HG03135 (cell line): ENCODE data around the gene HSD17B14.
"Not testable (repeated sequence)": the region's sequence is repeated elsewhere in the genome, so short reads cannot be mapped to it uniquely, and the experiment has no call there.

ENCODE experiments used
- ATAC-seq: cut with Tn5 transposase; IDR thresholded peaks from one replicate; pipeline ENCODE4 v1.9.1; 2021; ENCODE audit warnings: mild to moderate bottlenecking, moderate library complexity; ENCODE audit not compliant: unreplicated experiment

The HSD17B14 gene

DNA sequence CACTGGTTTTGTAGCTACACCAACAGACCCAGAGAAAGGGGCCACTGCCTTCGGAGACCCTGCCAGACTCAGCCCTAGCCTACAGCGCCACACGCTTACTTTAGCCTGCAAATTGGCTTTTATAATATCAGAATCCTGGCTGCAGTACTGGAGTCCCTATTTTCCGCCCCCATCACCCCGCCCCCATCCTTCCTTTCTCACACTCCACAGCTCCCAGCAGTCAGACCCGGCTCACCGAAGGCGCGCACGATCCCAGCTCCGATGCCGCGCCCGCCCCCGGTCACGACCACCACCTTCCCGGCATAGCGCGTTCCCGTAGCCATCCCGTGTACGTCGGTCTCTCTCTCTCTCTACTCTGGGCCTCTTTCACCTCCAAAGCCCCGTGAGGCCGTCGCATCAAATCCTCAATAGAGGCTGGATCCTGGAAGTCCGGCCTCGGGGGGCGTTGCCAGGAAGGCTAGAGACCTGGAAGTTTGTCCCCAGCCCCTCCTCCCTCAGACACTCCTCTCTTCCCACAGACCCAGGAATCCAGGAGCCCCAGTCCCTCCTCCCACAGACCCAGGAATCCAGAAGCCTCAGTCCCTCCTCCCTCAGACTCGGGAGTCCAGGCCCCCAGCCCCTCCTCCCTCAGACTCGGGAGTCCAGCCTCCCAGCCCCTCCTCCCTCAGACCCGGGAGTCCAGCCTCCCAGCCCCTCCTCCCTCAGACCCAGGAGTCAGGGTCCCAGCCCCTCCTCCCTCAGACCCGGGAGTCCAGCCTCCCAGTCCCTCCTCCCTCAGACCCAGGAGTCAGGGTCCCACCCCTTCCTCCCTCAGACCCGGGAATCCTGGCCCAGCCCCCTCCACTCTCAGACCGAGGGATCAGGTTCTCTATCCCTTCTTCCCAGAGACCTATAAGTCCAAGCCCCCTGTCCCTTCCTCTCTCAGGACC is at the start of gene HSD17B14:
Gene HSD17B14, minus strand, starts transcription at position 403 of the 929 bp plus-strand sequence. Its CDS starts 80 bp downstream, at position 323.
- ATAC-seq: no peak

DNA sequence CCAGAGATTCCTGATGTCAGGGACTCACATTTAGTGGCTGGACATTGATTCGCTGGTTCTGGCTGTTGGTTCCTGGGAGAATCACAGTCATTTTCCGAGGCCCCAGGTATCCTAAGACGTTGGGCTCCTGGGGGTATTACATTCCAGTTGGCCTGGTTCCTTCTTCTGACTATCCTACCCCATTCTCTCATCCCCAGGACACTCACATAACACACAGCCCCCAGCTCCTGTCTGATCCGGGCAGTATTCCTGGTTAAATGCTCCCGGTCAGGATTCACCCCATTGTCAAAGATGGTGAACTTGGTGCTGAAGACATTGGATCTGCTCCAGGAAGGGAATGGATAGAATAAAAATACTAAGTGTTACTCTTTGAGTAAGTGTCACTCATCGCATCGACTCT is 47.4 kb upstream of the HSD17B14 start:
- no peak for ATAC-seq

DNA sequence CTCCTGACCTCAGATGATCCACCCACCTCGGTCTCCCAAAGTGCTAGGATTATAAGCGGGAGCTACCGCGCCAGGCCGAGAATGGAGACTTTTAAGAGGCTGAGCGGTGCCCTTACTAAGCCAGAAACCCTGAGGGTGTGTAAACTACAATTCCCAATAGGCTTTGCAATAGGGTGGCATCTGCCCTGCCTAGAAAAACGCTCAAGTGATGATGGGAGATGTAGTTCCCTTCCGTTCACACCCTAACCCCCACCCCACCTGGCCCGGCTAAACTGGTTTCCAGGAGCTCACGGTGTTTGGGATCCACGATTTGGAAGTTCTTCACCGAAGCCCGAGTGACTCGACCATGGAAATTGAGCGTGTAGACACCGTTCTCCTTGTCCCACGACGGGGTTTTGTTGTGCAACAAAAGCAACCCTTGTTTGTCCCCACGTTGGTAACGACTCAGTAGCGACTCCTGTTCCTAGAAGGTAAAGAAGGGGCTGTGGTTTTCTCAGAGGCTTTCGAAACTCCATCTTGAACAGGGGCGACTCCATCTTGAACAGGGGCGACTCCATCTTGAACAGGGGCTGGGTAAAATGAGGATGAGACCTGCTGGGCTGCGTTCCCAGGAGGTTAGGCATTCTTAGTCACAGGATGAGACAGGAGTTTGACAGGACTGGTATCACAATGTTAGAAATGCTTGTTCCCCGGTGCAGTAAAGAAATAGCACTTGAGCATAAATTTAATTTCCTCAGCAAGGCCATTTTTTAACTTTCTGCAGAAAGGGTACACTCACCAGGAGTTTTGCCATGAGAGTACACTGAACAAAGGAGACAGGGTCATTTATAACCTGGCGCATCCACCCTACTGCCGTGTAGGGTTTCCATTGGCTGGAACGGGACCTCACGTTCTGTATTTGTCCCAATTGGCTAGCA is 45.7 kb upstream of the HSD17B14 start:
- ATAC-seq: no peak

DNA sequence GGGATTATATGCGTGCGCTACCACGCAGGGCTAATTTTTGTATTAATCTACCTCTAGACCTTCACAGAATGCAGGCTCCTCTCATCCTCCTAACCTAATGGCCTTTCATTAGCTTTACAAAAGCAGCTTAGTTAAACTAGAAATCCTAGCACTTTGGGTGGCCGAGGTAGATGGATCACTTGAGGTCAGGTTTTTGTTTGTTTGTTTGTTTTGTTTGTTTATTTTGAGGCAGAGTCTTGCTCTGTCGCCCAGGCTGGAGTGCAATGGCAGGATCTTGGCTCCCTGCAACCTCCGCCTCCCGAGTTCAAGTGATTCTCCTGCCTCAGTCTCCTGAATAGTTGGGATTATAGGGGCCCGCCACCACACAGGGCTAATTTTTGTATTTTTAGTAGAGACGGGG is 43.4 kb upstream of the HSD17B14 start:
- not testable (repeated sequence) for ATAC-seq

DNA sequence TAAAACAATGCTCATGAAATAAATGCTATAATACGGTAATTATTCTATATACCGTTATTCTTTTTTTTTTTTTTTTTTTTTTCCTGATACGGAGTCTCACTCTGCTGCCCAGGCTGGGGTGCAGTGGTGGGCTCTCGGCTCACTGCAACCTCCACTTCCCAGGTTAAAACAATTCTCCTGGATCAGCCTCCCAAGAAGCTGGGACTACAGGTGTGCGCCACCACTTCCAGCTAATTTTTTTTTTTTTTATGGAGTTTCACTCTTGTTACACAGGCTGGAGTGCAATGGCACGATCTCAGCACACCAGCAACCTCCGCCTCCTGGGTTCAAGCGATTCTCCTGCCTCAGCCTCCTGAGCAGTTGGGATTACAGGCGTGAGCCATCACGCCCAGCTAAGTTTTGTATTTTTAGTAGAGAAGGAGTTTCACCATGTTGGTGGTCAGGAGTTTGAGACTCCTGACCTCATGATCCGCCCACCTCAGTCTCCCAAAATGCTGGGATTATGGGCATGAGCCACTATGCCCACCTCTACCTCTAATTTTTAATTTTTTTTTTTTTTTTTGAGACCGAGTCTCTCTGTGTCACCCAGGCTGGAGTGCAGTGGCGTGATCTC is 42.8 kb upstream of the HSD17B14 start:
- no peak for ATAC-seq

DNA sequence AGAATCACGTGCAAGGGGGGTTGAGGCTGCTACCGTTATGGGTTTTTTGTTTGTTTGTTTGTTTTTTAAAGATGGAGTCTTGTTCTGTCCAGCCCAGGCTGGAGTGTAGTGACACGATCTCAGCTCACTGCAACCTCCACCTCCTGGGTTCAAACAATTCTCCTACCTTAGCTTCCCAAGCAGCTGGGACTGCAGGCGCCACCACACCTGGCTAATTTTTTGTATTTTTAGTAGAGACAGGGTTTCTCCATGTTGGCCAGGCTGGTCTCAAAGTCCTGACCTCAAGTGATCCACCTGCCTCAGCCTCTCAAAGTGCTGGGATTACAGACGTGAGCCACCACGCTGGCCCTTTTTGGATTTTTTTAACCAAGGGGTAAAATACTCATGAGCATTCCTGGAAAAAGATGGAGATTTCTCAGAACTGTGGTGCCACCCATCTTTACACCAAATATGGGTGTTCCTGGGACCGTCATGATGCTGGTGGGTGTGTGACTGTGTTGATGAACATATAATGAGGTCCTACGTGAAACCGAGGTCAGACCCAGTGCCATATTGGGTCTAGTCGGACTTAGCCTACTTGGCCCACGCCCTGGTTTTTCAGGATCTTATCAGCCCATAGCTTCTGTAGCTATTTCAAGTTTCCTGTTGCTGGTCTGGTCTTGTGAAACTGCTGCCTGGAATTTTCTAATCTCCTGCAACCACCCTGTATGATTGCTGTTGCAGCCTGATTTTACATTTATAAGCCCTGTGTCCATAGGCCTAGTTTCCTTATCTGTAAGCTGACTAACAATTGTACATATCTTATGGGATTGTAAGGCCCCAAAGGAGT is 42.1 kb upstream of the HSD17B14 start:
- no peak for ATAC-seq

DNA sequence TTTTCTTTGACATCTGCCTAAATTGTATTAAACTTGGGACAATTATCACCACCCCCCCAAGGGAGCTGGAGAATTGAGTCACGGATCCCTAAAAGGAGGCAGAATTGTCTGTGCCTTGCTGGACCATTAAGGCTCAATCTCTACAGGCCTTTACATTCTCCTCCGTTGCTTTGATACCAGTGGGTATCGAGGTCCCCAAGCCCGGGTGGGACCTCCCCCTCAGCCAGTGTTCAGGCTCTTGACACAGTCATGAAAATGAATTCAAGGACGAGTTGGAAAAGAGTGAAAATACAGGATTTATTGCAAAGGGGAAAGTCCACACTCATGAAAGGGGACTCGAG is 41.5 kb upstream of the HSD17B14 start:
- no peak for ATAC-seq

DNA sequence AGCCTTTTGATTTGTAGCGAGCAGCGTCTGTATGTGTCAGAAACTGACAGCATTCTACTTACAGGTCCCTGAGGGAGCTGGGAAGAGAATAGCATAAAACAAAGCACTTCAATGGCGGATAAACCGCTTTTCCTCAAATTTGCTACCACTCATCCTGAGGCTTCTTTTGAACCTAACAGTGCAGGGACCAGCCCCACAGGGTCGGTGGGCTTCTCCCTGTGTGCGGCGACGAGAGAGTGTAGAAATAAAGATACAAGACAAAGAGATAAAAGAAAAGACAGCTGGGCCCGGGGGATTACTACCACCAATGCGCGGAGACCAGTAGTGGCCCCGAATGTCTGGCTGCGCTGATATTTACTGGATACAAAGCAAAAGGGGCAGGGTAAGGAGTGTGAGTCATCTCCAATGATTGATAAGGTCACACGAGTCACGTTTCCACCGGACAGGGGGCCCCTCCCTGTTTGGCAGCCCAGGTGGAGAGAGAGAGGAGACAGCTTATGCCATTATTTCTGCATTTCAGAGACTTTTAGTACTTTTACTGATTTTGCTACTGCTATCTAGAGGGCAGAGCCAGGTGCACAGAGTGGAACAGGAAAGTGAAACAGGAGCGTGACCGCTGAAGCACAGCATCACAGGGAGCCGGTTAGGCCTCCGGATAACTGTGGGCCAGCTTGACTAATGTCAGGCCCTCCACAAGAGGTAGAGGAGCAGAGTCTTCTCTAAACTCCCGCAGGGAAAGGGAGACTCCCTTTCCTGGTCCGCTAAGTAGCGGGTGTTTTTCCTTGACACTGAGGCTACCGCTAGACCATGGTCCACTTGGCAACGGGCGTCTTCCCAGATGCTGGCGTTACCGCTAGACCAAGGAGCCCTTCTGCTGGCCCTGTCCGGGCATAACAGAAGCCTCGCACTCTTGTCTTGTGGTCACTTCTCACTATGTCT is 40.0 kb upstream of the HSD17B14 start:
- ATAC-seq: not testable (repeated sequence)

DNA sequence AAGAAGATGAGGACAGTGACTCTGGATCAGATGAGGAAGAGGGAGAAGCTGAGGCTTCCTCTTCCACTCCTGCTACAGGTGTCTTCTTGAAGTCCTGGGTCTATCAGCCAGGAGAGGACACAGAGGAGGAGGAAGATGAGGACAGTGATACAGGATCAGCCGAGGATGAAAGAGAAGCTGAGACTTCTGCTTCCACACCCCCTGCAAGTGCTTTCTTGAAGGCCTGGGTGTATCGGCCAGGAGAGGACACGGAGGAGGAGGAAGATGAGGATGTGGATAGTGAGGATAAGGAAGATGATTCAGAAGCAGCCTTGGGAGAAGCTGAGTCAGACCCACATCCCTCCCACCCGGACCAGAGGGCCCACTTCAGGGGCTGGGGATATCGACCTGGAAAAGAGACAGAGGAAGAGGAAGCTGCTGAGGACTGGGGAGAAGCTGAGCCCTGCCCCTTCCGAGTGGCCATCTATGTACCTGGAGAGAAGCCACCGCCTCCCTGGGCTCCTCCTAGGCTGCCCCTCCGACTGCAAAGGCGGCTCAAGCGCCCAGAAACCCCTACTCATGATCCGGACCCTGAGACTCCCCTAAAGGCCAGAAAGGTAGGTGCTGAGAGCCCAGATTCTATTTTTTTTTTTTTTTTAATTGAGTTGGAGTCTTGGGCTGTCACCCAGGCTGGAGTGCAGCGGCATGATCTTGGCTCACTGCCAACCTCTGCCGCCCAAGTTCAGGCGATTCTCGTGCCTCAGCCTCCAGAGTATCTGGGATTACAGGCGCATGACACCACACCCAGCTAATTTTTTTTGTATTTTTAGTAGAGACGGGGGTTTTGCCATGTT is 38.2 kb upstream of the HSD17B14 start:
- ATAC-seq: no peak

DNA sequence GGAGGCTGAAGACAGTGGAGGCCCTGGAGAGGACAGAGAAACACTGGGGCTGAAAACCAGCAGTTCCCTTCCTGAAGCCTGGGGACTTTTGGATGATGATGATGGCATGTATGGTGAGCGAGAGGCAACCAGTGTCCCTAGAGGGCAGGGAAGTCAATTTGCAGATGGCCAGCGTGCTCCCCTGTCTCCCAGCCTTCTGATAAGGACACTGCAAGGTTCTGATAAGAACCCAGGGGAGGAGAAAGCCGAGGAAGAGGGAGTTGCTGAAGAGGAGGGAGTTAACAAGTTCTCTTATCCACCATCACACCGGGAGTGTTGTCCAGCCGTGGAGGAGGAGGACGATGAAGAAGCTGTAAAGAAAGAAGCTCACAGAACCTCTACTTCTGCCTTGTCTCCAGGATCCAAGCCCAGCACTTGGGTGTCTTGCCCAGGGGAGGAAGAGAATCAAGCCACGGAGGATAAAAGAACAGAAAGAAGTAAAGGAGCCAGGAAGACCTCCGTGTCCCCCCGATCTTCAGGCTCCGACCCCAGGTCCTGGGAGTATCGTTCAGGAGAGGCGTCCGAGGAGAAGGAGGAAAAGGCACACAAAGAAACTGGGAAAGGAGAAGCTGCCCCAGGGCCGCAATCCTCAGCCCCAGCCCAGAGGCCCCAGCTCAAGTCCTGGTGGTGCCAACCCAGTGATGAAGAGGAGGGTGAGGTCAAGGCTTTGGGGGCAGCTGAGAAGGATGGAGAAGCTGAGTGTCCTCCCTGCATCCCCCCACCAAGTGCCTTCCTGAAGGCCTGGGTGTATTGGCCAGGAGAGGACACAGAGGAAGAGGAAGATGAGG is 37.4 kb upstream of the HSD17B14 start:
- ATAC-seq: no peak

DNA sequence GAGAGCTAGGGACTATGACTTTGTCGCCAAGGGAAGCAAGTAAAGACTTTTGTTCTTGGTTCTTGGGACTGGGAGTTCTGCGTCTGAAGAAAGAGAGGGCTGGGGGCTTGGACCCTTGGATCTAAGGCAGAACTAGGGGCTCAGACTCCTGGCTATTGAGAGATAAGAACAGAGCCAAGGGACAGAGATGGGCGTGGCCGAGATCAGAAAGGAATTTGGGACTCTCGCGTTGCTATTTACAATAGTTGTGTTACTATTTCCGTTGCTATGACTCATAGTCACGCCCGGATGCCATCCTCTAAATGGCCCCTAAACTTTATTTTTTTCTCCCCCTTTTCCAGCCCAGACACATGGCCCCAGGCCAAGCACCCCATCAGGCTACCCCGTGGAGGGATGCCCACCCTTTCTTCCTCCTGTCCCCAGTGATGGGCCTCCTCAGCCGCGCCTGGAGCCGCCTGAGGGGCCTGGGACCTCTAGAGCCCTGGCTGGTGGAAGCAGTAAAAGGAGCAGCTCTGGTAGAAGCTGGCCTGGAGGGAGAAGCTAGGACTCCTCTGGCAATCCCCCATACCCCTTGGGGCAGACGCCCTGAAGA is 36.7 kb upstream of the HSD17B14 start:
- ATAC-seq: no peak

DNA sequence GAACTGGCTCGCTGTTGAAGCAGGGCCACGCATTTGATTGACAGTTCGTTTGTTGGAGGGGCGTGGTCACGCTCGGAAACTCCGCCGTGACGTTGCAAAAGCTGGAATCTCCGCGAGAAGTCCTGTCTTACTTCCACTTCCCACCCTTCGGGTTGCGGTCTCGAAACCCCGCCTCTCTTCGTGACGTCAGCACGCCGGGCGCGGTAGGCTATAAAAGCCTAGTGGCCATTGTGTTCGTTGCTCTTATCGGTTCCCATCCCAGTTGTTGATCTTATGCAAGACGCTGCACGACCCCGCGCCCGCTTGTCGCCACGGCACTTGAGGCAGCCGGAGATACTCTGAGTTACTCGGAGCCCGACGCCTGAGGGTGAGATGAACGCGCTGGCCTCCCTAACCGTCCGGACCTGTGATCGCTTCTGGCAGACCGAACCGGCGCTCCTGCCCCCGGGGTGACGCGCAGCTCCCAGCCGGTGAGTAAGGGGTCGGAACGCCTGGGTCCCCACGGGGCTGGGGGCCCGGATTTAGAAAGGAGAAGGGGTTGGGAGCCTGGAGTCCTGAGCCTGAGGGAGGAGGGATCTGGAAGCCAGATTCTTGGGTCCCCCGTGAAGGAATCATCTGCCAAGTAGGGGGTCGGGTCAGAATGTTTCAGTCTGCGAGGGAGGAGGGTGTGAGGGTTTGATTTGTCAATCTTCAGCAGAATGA is 36.0 kb upstream of the HSD17B14 start, which contains the start of gene PPP1R15A:
Gene PPP1R15A, plus strand, starts transcription at position 240 of the 702 bp plus-strand sequence. CDS start 813 bp downstream, outside the sequence.
- peak; percentile 42 for ATAC-seq

DNA sequence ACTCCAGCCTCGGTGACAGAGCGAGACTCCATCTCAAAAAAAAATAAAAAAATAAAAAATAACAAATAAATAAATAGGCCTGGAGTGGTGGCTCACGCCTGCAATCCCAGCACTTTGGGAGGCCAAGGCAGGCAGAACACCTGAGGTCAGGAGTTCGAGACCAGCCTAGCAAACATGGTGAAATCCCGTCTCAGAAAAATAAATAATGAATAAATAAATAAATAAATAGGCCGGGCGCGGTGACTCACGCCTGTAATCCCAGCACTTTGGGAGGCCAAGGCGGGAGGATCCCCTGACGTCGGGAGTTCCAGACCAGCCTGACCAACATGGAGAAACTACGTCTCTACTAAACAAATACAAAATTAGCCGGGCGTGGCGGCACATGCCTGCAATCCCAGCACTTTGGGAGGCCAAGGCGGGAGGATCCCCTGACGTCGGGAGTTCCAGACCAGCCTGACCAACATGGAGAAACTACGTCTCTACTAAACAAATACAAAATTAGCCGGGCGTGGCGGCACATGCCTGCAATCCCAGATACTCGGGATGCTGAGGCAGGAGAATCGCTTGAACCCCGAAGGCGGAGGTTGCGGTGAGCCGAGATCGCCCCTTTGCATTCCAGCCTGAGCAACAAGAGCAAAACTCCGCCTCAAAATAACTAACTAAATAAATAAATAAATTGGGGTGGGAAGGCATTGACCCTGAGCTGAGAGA is 35.3 kb upstream of the HSD17B14 start:
- ATAC-seq: not testable (repeated sequence)

DNA sequence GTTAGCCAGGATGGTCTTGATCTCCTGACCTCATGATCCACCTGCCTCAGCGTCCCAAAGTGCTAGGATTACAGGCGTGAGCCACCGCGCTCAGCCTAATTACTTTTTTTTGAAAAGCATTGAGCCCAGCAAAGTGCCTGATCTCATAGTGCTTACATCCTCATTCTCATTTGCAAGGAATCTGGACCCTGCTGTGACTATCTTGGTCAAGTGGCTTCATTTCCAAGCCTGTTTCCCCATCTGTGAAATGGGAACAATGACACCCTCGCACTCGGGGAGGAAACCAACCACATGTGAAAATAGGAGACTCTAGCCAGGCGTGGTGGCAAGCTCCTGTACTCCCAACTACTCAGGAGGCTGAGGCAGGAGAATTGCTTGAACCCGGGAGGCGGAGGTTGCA is 33.8 kb upstream of the HSD17B14 start:
- no peak for ATAC-seq

DNA sequence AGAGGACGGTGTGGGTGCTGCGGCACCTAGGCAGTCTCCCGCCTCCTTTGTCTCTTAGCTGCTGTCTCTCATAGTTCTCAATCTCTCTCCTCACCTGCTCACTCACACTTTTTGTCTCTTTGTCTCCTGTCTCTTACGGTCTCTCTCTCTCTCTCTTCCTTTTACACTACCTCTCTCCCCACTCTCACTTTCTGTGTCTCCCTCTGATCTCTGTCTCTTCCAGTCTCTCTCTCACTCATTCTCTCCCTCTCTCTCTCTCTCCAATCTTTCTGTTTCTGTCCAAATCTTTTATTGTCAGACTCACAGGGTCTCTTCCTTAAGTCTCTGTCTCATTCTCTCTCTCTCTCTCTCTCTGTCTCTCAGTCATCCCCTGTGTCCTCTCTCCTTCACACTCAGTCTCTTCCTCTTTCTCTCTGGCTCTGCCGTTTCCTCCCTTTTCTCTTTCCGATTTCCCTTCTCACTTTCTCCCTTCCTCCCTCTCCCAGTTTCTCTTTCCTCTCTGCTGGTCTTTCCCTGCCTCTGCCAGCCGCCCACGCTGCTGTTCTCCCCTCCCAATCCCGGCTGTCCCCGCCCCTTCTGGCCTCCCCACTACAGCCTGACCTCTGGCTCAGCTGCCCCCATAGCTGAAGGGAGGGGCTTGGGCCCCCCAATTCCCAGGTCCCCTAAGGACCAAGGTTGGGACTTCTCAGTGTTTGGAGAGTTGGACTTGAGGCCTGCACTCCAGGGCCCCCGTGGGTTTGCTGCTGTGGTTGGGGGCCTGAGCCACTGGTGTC is 32.0 kb upstream of the HSD17B14 start, which contains the start of gene PLEKHA4:
Gene PLEKHA4, minus strand, starts transcription at position 504 of the 773 bp plus-strand sequence. CDS start 997 bp downstream, outside the sequence.
- no peak for ATAC-seq
